Activated effector memory CD4-positive, alpha-beta T cell treated with anti-CD3 and anti-CD28 coated beads, Interleukin-2, amount 50 U/mL, for 16 hours (primary cell): ENCODE measurements around the gene CELA2B.
"Not testable (repeated sequence)": the region's sequence is repeated elsewhere in the genome, so short reads cannot be mapped to it uniquely, and the experiment has no call there.

Source experiments
- DNase-seq: peaks from one replicate; pipeline ENCODE4 v3.0.0-alpha.2; 2020

Gene CELA2B

GRCh38 chr1:15501208-15502032 lies 25.5 kb downstream of the CELA2B start:
- DNase-seq = peak; percentile 80

GRCh38 chr1:15504436-15504835 lies 28.5 kb downstream of the CELA2B start:
- no peak for DNase-seq

GRCh38 chr1:15506831-15507230 lies 30.9 kb downstream of the CELA2B start:
- DNase-seq = peak; percentile 42

- no peak for DNase-seq
These were observed 31.4 kb downstream of the CELA2B start for GRCh38 chr1:15507278-15507677.

GRCh38 chr1:15508700-15509487 lies 33.0 kb downstream of the CELA2B start:
- DNase-seq = peak; percentile 36

- DNase-seq = no peak
These were observed 33.7 kb downstream of the CELA2B start for GRCh38 chr1:15509586-15509985.

GRCh38 chr1:15510611-15511405 lies 34.9 kb downstream of the CELA2B start:
- DNase-seq = peak; percentile 19

GRCh38 chr1:15513192-15513591 lies 37.3 kb downstream of the CELA2B start:
- no peak for DNase-seq

- no peak for DNase-seq
These were observed 38.0 kb downstream of the CELA2B start for GRCh38 chr1:15513919-15514318.

GRCh38 chr1:15514557-15514956 lies 38.7 kb downstream of the CELA2B start:
- not testable (repeated sequence) for DNase-seq

- no peak for DNase-seq
These were observed 39.2 kb downstream of the CELA2B start for GRCh38 chr1:15515022-15515663.

GRCh38 chr1:15519625-15520024 lies 43.7 kb downstream of the CELA2B start:
- no peak for DNase-seq

- DNase-seq = not testable (repeated sequence)
These were observed 45.5 kb downstream of the CELA2B start for GRCh38 chr1:15521206-15521906.

GRCh38 chr1:15522551-15522950 lies 46.6 kb downstream of the CELA2B start:
- DNase-seq = no peak

- no peak for DNase-seq
These were observed 47.5 kb downstream of the CELA2B start for GRCh38 chr1:15523104-15524020.

GRCh38 chr1:15524021-15524282 lies 48.0 kb downstream of the CELA2B start, which contains the start of gene CASP9:
TSS of gene CASP9 (minus strand) at chr1:15524215. CDS start at chr1:15524200, 15 bp downstream.
- DNase-seq = no peak

- peak; percentile 100 for DNase-seq
These were observed 48.6 kb downstream of the CELA2B start for GRCh38 chr1:15524283-15525049.

GRCh38 chr1:15525050-15526020 lies 49.4 kb downstream of the CELA2B start:
- peak; percentile 67 for DNase-seq

GRCh38 chr1:15526021-15526489 lies 50.2 kb downstream of the CELA2B start:
- DNase-seq = no peak
